H9 (cell line): ENCODE data around the gene ELP6. TPM values are rescaled to one million over a fixed set of nuclear protein-coding genes. Genes with fewer than 3 reads are reported as not detected.

Experiments used
- DNase-seq: peaks from one replicate; pipeline ENCODE4 v3.0.0-alpha.2; 2017
- H2AFZ ChIP-seq: one replicate; pipeline ENCODE4 v1.6.1; 2013; ENCODE audit warnings: mild to moderate bottlenecking, low read length, control low read depth, moderate library complexity
- H2AK5ac ChIP-seq: 2 replicates; pipeline ENCODE4 v1.6.1; 2013; ENCODE audit warnings: low read length, control low read depth, mixed read lengths; ENCODE audit not compliant: insufficient read length
- H2BK120ac ChIP-seq: one replicate; pipeline ENCODE4 v1.6.1; 2013; ENCODE audit warnings: low read depth, mild to moderate bottlenecking, low read length, control low read depth, inconsistent platforms; ENCODE audit not compliant: poor library complexity, severe bottlenecking
- H2BK12ac ChIP-seq: 2 replicates; pipeline ENCODE4 v1.6.1; 2013; ENCODE audit warnings: low read length, control low read depth, mixed read lengths, low read depth; ENCODE audit not compliant: insufficient read length
- H2BK15ac ChIP-seq: 2 replicates; pipeline ENCODE4 v1.6.1; 2013; ENCODE audit warnings: low read depth, low read length, control low read depth
- H2BK20ac ChIP-seq: one replicate; pipeline ENCODE4 v1.6.1; 2013; ENCODE audit warnings: low read depth, mild to moderate bottlenecking, low read length, control low read depth, inconsistent platforms; ENCODE audit not compliant: poor library complexity, severe bottlenecking
- H2BK5ac ChIP-seq: 2 replicates; pipeline ENCODE4 v1.6.1; 2013; ENCODE audit warnings: low read length, control low read depth, mixed read lengths; ENCODE audit not compliant: insufficient read length
- H3K14ac ChIP-seq: 2 replicates; pipeline ENCODE4 v1.6.1; 2013; ENCODE audit warnings: low read length, control low read depth; ENCODE audit not compliant: insufficient read depth
- H3K18ac ChIP-seq: 2 replicates; pipeline ENCODE4 v1.6.1; 2013; ENCODE audit warnings: low read depth, mild to moderate bottlenecking, mixed read lengths, low read length, control low read depth; ENCODE audit not compliant: insufficient read length
- H3K23ac ChIP-seq: 2 replicates; pipeline ENCODE4 v1.6.1; 2013; ENCODE audit warnings: low read length, control low read depth, mixed read lengths, low read depth; ENCODE audit not compliant: insufficient read length
- H3K23me2 ChIP-seq: 2 replicates; pipeline ENCODE4 v1.6.1; 2013; ENCODE audit warnings: low read depth, mild to moderate bottlenecking, mixed read lengths, low read length, control low read depth; ENCODE audit not compliant: insufficient read length, poor library complexity, severe bottlenecking
- H3K27ac ChIP-seq: 2 replicates; pipeline ENCODE4 v1.5.1; 2013; ENCODE audit warnings: low read length, control low read depth, mixed read lengths, low read depth; ENCODE audit not compliant: insufficient read length
- H3K27me3 ChIP-seq: 2 replicates; pipeline ENCODE4 v1.6.1; 2013; ENCODE audit warnings: low read length, control low read depth, inconsistent platforms; ENCODE audit not compliant: insufficient read depth
- H3K4ac ChIP-seq: 2 replicates; pipeline ENCODE4 v1.6.1; 2013; ENCODE audit warnings: low read depth, mild to moderate bottlenecking, control low read depth, inconsistent platforms, low read length, moderate library complexity
- H3K4me1 ChIP-seq: 2 replicates; pipeline ENCODE4 v1.6.1; 2013; ENCODE audit warnings: low read length, control low read depth, inconsistent platforms; ENCODE audit not compliant: insufficient read depth
- H3K4me2 ChIP-seq: 2 replicates; pipeline ENCODE4 v1.6.1; 2013; ENCODE audit warnings: low read length, control low read depth, mixed read lengths; ENCODE audit not compliant: insufficient read length, insufficient read depth
- H3K56ac ChIP-seq: 2 replicates; pipeline ENCODE4 v1.6.1; 2013; ENCODE audit warnings: low read depth, mild to moderate bottlenecking, mixed read lengths, low read length, control low read depth; ENCODE audit not compliant: insufficient read length
- H3K79me1 ChIP-seq: 2 replicates; pipeline ENCODE4 v1.6.1; 2013; ENCODE audit warnings: low read depth, mild to moderate bottlenecking, moderate library complexity, low read length, control low read depth, inconsistent platforms; ENCODE audit not compliant: insufficient read depth, poor library complexity, severe bottlenecking
- H3K79me2 ChIP-seq: 2 replicates; pipeline ENCODE4 v1.6.1; 2013; ENCODE audit warnings: low read length, control low read depth, inconsistent platforms; ENCODE audit not compliant: insufficient read depth
- H3K9ac ChIP-seq: 2 replicates; pipeline ENCODE4 v1.6.1; 2013; ENCODE audit warnings: low read length, control low read depth, mixed read lengths; ENCODE audit not compliant: insufficient read length; ENCODE audit errors: extremely low read depth
- H3K9me3 ChIP-seq: one replicate; pipeline ENCODE4 v1.6.1; 2013; ENCODE audit warnings: low read depth, low read length, inconsistent platforms; ENCODE audit not compliant: control insufficient read depth
- H3T11ph ChIP-seq: one replicate; pipeline ENCODE4 v1.6.1; 2013; ENCODE audit warnings: mild to moderate bottlenecking, low read length, control low read depth, inconsistent platforms
- H4K20me1 ChIP-seq: one replicate; pipeline ENCODE4 v1.6.1; 2013; ENCODE audit not compliant: control insufficient read depth, insufficient read length, insufficient read depth
- H4K5ac ChIP-seq: 2 replicates; pipeline ENCODE4 v1.6.1; 2013; ENCODE audit warnings: low read depth, mild to moderate bottlenecking, mixed read lengths, low read length, control low read depth; ENCODE audit not compliant: insufficient read length
- H4K8ac ChIP-seq: replicated peaks from 2 replicates; pipeline ENCODE4 v1.6.1; 2013; ENCODE audit warnings: low read length, control low read depth, mixed read lengths, low read depth; ENCODE audit not compliant: insufficient read length
- H4K91ac ChIP-seq: 2 replicates; pipeline ENCODE4 v1.6.1; 2013; ENCODE audit warnings: low read depth, mild to moderate bottlenecking, moderate library complexity, mixed read lengths, low read length, control low read depth; ENCODE audit not compliant: insufficient read length
- H3K27ac Mint-ChIP-seq, 3 experiments: 2 replicates in 2 of 3; 3 replicates in 1 of 3; pipeline ENCODE4 v1.8.0; 2020 to 2021; ENCODE audit warnings: mixed read lengths in 3 of 3, mild to moderate bottlenecking in 1 of 3, moderate library complexity in 1 of 3
- H3K27me3 Mint-ChIP-seq: 2 replicates; pipeline ENCODE4 v1.8.0; 2021; ENCODE audit warnings: low read depth, mild to moderate bottlenecking, moderate library complexity, mixed read lengths
- H3K36me3 Mint-ChIP-seq, 3 experiments: 2 replicates in 2 of 3; 3 replicates in 1 of 3; pipeline ENCODE4 v1.8.0; 2020 to 2021; ENCODE audit warnings: low read depth in 3 of 3, mixed read lengths in 3 of 3; ENCODE audit not compliant: insufficient read depth in 1 of 3
- H3K4me1 Mint-ChIP-seq, 2 experiments: 2 replicates each; pipeline ENCODE4 v1.8.0; 2020; ENCODE audit warnings: mixed read lengths in 2 of 2
- H3K4me3 Mint-ChIP-seq, 2 experiments: 2 replicates in 1 of 2; 3 replicates in 1 of 2; pipeline ENCODE4 v1.8.0; 2020 to 2021; ENCODE audit warnings: mild to moderate bottlenecking in 2 of 2, mixed read lengths in 2 of 2, moderate library complexity in 1 of 2
- H3K9me3 Mint-ChIP-seq, 2 experiments: 2 replicates in 1 of 2; 3 replicates in 1 of 2; pipeline ENCODE4 v1.8.0; 2020; ENCODE audit warnings: mild to moderate bottlenecking in 2 of 2, mixed read lengths in 2 of 2, moderate library complexity in 1 of 2
- WGBS: extraction: QIAGEN DNeasy Blood & Tissue Kit; methylation state at CpG from one replicate; pipeline ENCODE4 v1.1.7; 2013; ENCODE audit warnings: missing lambda C conversion rate, low lambda C conversion rate, mixed read lengths; ENCODE audit not compliant: insufficient read length; ENCODE audit errors: extremely low coverage; 5-methylcytosine and 5-hydroxymethylcytosine counted together
- total RNA-seq: library from RNA; stranded (reverse); gene quantifications from 2 replicates; pipeline ENCODE4 v1.2.1, GENCODE V29; 2021
- TF ChIP-seq, protein P1 (sequence below): fragments of 200-600 bp; sonication (generic); conservative IDR thresholded peaks from 3 replicates; pipeline ENCODE4 v1.8.0; 2021; ENCODE audit warnings: antibody characterized with exemption, mild to moderate bottlenecking

The ELP6 gene
- total RNA-seq, 1 experiment from 2014 or later: 53.9 TPM

DNA sequence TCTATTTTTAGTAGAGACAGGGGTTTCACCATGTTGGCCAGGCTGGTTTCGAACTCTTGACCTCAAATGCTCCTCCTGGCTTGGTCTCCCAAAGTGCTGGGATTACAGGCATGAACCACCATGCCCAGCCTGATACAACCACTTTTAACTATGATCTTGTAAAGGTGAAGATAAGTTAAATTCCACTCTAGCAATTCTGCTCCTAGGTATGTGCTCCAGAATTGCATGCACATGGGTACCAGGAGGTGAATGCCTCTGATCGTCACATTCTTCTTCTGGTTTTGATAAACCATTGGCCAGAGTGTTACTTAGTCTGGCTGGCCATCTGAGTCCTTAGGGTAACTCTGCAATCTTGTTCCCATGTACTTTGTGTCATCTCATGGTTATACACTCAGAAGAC, 42.8 kb upstream of the ELP6 start:
- Histone ChIP-seq H3K4ac (no peak overlapping the region), H3T11ph (no peak overlapping the region), H3K4me2 (no peak overlapping the region), H4K20me1 (no peaks in the 10 kb centered on the region), H2AFZ (no peak overlapping the region), H3K9me3 (no peaks in the 10 kb centered on the region), H3K27me3 (no peaks in the 10 kb centered on the region), H3K79me1 (no peaks in the 10 kb centered on the region), H3K56ac (no peak overlapping the region), H2BK12ac (no peak overlapping the region), H2AK5ac (no peak overlapping the region), H3K79me2 (no peaks in the 10 kb centered on the region), H3K23me2 (no peaks in the 10 kb centered on the region), H4K91ac (no peak overlapping the region), H3K14ac (no peak overlapping the region), H3K9ac (no peak overlapping the region), H2BK20ac (no peak overlapping the region), H2BK120ac (no peak overlapping the region), H4K8ac (no peak overlapping the region), H2BK15ac (no peak overlapping the region), H3K18ac (no peak overlapping the region), H3K4me1 (no peaks in the 10 kb centered on the region), H2BK5ac (no peak overlapping the region), H3K27ac (no peak overlapping the region), H3K23ac (no peak overlapping the region), H4K5ac (no peak overlapping the region)
- TF ChIP-seq, protein P1, sequence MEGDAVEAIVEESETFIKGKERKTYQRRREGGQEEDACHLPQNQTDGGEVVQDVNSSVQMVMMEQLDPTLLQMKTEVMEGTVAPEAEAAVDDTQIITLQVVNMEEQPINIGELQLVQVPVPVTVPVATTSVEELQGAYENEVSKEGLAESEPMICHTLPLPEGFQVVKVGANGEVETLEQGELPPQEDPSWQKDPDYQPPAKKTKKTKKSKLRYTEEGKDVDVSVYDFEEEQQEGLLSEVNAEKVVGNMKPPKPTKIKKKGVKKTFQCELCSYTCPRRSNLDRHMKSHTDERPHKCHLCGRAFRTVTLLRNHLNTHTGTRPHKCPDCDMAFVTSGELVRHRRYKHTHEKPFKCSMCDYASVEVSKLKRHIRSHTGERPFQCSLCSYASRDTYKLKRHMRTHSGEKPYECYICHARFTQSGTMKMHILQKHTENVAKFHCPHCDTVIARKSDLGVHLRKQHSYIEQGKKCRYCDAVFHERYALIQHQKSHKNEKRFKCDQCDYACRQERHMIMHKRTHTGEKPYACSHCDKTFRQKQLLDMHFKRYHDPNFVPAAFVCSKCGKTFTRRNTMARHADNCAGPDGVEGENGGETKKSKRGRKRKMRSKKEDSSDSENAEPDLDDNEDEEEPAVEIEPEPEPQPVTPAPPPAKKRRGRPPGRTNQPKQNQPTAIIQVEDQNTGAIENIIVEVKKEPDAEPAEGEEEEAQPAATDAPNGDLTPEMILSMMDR: no peak
- Mint-ChIP-seq H3K36me3 (no peaks in the 10 kb centered on the region), H3K27ac (no peak overlapping the region), H3K4me3 (no peak overlapping the region), H3K4me1 (0 out of 4 replicates have a peak, but pooled peaks cover 0 to 4% of the 10 kb centered on the region in 2 experiments), H3K27me3 (peaks cover 3% of the 10 kb centered on the region; the same call in 1 of the 2 replicates), H3K9me3 (no peaks in the 10 kb centered on the region)
- DNase-seq: no peak
- no CpG with 5 or more reads among the region's 2 CpGs for WGBS
